GM19452 (cell line): ENCODE measurements around the gene PRELID2.
"Not testable (repeated sequence)": the region's sequence is repeated elsewhere in the genome, so short reads cannot be mapped to it uniquely, and the experiment has no call there.

ENCODE experiments used
- ATAC-seq: cut with Tn5 transposase; IDR thresholded peaks from one replicate; pipeline ENCODE4 v1.9.1; 2021; ENCODE audit not compliant: unreplicated experiment

PRELID2 gene

GRCh38 chr5:145798503-145798902 is 36.6 kb downstream of the PRELID2 start:
- not testable (repeated sequence) for ATAC-seq

- ATAC-seq = no peak
Observed at GRCh38 chr5:145797336-145797735, 37.8 kb downstream of the PRELID2 start.

- ATAC-seq = no peak
Observed at GRCh38 chr5:145796318-145796717, 38.8 kb downstream of the PRELID2 start.

DNA sequence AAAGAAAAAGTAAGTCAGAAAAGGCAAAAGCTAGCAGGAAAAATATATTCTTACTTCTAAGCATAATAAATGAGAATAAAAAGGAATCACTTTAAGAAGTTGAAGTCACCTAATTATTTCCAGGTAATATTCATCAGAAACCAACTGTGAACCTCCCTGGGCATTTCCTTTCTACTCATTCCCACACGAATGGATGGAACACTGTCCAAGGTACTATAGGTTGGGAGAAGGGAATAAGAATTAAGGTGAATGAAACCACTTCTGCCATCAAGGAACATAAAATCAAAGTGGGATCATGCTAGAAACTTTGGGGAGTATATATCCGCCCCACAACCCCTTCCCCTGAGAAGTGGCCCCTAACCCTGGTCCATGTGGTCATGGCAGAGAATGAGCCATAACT is 41.6 kb downstream of the PRELID2 start:
- ATAC-seq = no peak

- ATAC-seq = no peak
Observed at GRCh38 chr5:145792840-145793239, 42.3 kb downstream of the PRELID2 start.

- no peak for ATAC-seq
Observed at GRCh38 chr5:145791866-145792265, 43.3 kb downstream of the PRELID2 start.

GRCh38 chr5:145787996-145788395 is 47.1 kb downstream of the PRELID2 start:
- ATAC-seq = no peak

DNA sequence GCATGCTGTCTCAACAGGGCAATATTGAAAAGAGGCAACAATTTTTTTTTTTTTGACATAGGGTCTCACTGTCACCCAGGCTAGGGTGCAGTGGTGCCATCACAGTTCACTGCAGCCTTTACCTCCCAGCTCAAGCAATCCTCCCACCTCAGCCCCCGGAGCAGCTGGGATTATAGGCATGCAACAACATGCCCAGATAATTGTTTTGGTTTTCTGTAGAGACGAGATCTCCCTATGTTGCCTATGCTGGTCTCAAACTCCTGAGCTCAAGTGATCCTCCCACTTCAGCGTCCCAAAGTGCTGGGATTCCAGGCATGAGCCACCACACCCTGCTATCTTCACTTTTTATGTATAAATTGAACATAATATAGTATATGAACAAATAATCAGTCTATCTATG is 47.6 kb downstream of the PRELID2 start:
- ATAC-seq = no peak

- no peak for ATAC-seq
Observed at GRCh38 chr5:145787001-145787400, 48.1 kb downstream of the PRELID2 start.

DNA sequence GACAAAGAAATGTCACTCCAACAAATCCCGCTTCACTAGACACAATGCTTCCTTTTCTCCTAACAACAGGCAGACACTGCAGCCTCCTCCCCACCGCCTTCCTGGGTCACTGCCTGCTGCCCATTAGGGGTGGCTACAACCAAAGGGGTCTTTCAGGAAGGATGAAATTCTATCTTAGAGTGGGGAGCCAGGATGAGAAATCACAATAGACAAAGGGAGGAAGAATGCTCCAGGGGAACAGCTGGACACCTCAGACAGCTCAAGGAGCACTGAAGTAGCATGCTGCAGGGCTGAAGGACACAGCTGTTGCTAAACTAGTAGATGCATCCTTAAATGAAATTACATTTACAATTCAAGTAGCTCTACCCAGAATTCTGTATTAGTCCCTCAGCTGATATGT is 54.2 kb downstream of the PRELID2 start:
- no peak for ATAC-seq

DNA sequence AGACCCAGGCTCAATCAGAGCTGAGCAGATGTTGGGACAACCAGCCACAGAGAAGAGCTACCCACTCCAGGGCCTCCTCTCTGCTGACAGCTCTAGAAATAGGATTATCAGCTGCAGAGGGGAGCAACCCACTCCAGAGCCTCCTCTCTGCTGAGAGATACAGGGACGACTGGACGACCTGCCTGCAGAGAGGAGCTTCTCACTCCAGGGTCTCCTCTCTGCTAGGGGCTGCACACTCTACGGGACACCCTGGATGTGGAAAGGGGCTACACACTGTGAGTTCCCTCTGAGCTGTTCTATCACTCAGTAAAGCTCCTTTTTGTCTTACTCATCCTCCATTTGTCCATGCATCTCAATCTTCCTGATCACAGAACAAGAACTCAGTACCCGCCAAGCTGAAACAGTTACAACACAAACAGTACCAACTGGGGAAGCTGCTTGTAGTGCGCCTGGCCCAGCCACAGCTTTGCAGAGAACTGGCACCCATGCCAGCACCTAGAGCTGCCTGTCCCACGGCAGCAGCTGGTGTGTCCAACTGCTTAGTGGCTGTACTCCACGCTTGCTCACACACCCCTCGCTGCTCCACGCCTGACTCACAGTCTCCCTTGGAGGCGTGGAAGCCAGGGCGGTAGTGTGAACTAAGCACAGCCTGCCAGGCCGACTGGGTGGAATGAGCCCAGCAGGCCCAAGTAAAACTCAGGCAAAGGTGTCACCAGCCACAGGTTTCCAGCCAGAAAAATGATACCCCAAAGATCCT is 56.8 kb downstream of the PRELID2 start:
- ATAC-seq = no peak

GRCh38 chr5:145777445-145778063 is 57.6 kb downstream of the PRELID2 start:
- ATAC-seq = no peak

GRCh38 chr5:145776886-145777285 is 58.3 kb downstream of the PRELID2 start:
- ATAC-seq = no peak

- ATAC-seq = no peak
Observed at GRCh38 chr5:145775893-145776444, 59.2 kb downstream of the PRELID2 start.

DNA sequence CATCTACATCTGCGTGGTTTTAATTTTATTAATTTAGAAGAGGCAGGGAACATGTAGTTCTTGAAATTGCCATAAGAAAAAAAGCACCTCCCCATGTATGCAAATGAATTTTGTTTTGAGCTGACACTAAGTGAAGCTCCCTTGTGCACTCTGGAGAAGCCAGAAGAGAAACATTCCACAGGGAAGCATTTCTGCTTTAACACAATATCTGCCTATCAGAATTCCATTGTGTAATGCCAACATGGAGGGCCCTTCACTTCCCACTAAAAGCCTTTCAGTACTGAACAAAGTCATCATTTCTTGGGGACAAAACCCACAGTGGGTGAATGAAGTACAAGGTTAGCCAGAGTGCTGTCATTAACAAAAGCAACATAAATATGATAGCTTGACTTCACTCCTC is 59.7 kb downstream of the PRELID2 start:
- ATAC-seq = no peak

DNA sequence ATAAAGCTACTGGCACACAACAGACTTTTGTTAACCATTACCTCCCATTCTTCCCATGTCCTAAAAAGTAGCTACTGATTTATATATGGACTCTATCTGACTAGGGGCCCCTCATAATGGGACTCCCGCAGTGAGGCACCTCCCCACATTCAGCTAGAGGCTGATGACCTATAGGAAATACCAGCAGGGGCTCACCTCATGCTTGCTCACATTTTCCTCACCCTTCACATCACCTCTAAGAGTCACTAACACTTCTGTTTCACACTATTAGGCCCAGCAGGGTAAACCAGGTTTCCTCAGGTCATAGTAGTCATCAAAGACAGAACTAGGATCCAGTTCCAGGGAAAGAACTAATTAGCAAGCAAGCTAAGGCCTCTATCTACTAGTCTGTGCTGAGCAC is 60.7 kb downstream of the PRELID2 start:
- ATAC-seq = no peak

- no peak for ATAC-seq
Observed at GRCh38 chr5:145772466-145772865, 62.7 kb downstream of the PRELID2 start.

DNA sequence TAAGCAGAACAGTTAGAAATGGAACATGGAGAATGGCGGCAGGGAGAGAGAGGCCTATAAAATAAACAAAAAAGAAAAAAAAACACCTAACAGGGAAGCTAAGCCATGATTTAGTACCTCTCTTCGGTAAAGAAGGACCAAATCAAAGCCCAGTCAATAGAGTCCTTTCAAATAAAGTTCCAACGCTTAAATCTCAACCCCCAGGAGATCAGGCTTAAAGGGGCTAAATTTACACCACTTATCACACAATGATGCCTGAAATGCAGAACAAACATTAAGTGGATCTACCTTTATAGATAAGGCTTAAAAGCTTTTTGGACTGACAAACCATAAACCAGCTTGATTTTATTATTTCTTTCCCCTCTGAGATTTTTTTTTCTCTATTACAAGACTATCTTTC is 66.3 kb downstream of the PRELID2 start:
- ATAC-seq = no peak

DNA sequence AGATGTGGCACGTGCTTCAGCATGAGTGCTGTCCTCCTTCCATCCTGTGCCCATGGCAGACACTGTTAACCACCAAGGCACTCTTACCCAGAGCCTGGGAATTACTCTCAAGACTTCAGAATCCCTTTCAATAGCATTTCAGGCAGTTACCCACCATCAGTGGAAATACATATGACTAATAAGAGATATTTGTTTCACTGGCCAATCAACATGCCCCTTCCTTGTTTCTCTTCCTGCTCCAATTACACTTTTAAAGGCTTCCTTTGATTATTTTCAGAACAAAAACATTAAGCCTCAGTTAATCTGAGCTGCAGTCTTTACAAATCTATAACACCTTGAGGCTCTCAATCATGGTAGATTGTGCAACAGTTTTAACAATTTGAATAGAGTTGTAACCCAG is 70.8 kb downstream of the PRELID2 start:
- no peak for ATAC-seq

DNA sequence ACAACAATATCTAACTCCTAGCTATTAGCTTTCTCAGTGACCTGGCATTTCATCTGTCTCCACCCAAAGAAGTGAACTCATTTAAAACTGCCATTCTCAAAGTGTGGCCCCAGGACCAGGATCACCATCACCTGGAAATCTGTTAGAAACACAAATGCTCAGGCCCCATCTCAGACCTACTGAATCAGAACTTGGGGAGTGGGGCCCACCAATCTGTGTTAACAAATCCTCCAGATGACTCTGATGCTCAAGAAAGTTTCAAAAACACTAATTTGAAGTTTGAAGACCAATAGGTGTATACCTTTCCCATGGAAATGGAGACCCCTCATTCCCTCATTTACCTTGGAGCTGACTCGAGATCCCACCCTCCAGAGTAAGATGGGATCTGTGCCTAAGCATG is 72.3 kb downstream of the PRELID2 start:
- no peak for ATAC-seq

DNA sequence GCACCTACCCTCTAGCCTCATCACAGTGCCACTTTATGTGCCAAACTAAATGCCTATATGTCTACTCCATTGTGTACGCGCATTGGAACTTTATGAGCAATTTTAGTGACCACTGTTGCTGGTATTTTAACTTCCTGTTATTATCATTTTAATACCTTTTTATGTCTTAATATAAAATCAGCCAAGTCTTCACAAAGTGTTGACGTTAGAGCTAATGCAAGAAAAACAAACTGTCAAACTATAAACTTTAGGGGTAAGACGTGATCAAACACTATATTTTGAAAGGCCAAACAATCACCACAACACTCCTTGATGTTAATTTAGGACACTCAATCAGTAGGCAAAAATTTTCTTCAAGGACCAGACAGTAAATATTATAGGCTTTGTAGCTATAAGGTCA is 73.9 kb downstream of the PRELID2 start:
- ATAC-seq = no peak

- ATAC-seq = no peak
Observed at GRCh38 chr5:145760660-145761059, 74.5 kb downstream of the PRELID2 start.
